Measurements from ENCODE around the gene PPP1R7.

DNA sequence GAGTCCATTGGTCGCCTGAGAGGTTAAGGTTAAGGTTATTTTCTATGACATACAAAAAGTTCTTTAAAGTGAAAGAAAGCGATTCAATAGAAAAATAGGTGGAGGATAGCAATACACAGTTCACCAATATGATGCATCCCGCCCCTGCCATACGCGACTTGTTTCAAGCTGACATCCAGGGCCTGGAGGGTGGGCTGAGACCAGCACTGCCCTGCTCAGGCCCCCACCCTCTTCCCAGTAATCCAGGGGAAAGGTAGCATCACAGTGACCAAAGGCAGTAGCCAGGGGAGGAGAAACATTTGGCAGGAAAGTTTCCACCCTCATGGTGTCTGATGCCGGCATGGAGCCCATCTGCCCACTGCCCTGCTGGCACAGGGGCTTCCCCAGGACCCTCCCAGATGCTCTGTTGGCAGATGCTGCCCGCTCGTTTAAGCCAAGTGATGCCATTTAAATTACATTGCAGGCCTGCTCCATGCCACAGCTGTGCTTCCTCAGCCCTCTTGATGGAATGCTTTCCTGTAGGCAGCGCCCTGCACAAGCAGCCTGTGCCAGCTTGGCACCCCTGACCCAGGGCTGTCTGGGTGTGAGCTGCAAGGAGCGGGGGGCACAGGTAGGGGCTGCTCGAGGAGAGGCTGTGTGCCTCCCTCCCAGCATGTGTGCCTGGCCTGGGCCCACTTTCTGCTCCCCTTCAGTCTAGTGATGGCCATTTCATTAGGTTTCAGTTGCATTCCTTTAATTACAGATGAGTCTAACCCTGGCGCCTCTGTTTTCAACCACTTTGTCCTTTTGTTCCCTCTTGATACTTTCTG is 27.5 kb downstream of the PPP1R7 start:
- TF ChIP-seq, protein P1, sequence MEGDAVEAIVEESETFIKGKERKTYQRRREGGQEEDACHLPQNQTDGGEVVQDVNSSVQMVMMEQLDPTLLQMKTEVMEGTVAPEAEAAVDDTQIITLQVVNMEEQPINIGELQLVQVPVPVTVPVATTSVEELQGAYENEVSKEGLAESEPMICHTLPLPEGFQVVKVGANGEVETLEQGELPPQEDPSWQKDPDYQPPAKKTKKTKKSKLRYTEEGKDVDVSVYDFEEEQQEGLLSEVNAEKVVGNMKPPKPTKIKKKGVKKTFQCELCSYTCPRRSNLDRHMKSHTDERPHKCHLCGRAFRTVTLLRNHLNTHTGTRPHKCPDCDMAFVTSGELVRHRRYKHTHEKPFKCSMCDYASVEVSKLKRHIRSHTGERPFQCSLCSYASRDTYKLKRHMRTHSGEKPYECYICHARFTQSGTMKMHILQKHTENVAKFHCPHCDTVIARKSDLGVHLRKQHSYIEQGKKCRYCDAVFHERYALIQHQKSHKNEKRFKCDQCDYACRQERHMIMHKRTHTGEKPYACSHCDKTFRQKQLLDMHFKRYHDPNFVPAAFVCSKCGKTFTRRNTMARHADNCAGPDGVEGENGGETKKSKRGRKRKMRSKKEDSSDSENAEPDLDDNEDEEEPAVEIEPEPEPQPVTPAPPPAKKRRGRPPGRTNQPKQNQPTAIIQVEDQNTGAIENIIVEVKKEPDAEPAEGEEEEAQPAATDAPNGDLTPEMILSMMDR (IDR thresholded peaks at IDR 0.05), result no peak
- no peak for TF ChIP-seq POLR2A (IDR thresholded peaks at IDR 0.05)
